Neural crest cell (in vitro differentiated cells): ENCODE data around the gene EXOC4. TPM values are rescaled to one million over a fixed set of nuclear protein-coding genes. Genes with fewer than 3 reads are reported as not detected.
A peak's percentile ranks its signal among the peaks of the same experiment; 100 is the strongest.

Experiments used
- DNase-seq: peaks from one replicate; pipeline ENCODE4 v3.0.0; 2021; ENCODE audit warnings: low read depth, mixed read lengths, low spot score
- H3K27ac Mint-ChIP-seq: one replicate; pipeline ENCODE4 v1.8.0; 2021; ENCODE audit warnings: mild to moderate bottlenecking, mixed read lengths; ENCODE audit not compliant: unreplicated experiment
- H3K27me3 Mint-ChIP-seq: 2 replicates; pipeline ENCODE4 v1.8.0; 2021; ENCODE audit warnings: low read depth, mild to moderate bottlenecking, mixed read lengths
- H3K36me3 Mint-ChIP-seq: 2 replicates; pipeline ENCODE4 v1.8.0; 2021; ENCODE audit warnings: low read depth, mild to moderate bottlenecking, mixed read lengths
- H3K4me1 Mint-ChIP-seq: 2 replicates; pipeline ENCODE4 v1.8.0; 2021; ENCODE audit warnings: mixed read lengths
- H3K4me3 Mint-ChIP-seq: one replicate; pipeline ENCODE4 v1.8.0; 2021; ENCODE audit warnings: mild to moderate bottlenecking, mixed read lengths
- H3K9me3 Mint-ChIP-seq: 2 replicates; pipeline ENCODE4 v1.8.0; 2021; ENCODE audit warnings: mixed read lengths
- CTCF ChIP-seq: fragments of 200-600 bp; sonication (generic); conservative IDR thresholded peaks from 2 replicates; pipeline ENCODE4 v1.5.0; 2021; ENCODE audit warnings: antibody characterized with exemption, mild to moderate bottlenecking
- total RNA-seq: library from RNA; stranded (reverse); gene quantifications from 2 replicates; pipeline ENCODE4 v1.2.1, GENCODE V29; 2021

The EXOC4 gene
- total RNA-seq, 1 donor from 2014 or later: 79.7 TPM

- no peak for DNase-seq
- Mint-ChIP-seq H3K36me3 (peaks cover 2% of the 10 kb centered on the region), H3K27me3 (no peaks in the 10 kb centered on the region), H3K4me3 (no peak overlapping the region), H3K27ac (no peak overlapping the region), H3K9me3 (no peaks in the 10 kb centered on the region), H3K4me1 (peaks cover 37% of the 10 kb centered on the region)
- TF ChIP-seq CTCF: no peak
These were observed 684.9 kb downstream of the EXOC4 start for GRCh38 chr7:133937786-133938185.

GRCh38 chr7:133940368-133940767 is 687.5 kb downstream of the EXOC4 start:
- peaks cover 2% of the 10 kb centered on the region for H3K36me3 Mint-ChIP-seq
- H3K27me3 Mint-ChIP-seq: no peaks in the 10 kb centered on the region
- peaks cover 18% of the 10 kb centered on the region for H3K4me1 Mint-ChIP-seq
- no peak overlapping the region for H3K27ac Mint-ChIP-seq
- no peak for TF ChIP-seq CTCF
- no peak for DNase-seq
- no peak overlapping the region for H3K4me3 Mint-ChIP-seq
- H3K9me3 Mint-ChIP-seq: no peaks in the 10 kb centered on the region

GRCh38 chr7:133941496-133941895 is 688.6 kb downstream of the EXOC4 start:
- no peaks in the 10 kb centered on the region for H3K27me3 Mint-ChIP-seq
- H3K36me3 Mint-ChIP-seq: peaks cover 5% of the 10 kb centered on the region
- H3K4me1 Mint-ChIP-seq: peaks cover 16% of the 10 kb centered on the region

GRCh38 chr7:133945497-133945896 is 692.6 kb downstream of the EXOC4 start:
- Mint-ChIP-seq H3K36me3 (peaks cover 6% of the 10 kb centered on the region), H3K4me3 (no peak overlapping the region), H3K27ac (no peak overlapping the region), H3K9me3 (peaks cover 3% of the 10 kb centered on the region), H3K27me3 (no peaks in the 10 kb centered on the region), H3K4me1 (peaks cover 18% of the 10 kb centered on the region)
- TF ChIP-seq CTCF: no peak
- DNase-seq: no peak

More at GRCh38 chr7:133941496-133941895, 688.6 kb downstream of the EXOC4 start:
- H3K4me3 Mint-ChIP-seq: no peak overlapping the region
- H3K9me3 Mint-ChIP-seq: no peaks in the 10 kb centered on the region
- peak overlapping the region; percentile 20 for H3K27ac Mint-ChIP-seq
- no peak for DNase-seq
- no peak for TF ChIP-seq CTCF

- Mint-ChIP-seq H3K36me3 (peaks cover 15% of the 10 kb centered on the region), H3K27ac (peak overlapping the region; percentile 23), H3K9me3 (peaks cover 3% of the 10 kb centered on the region), H3K4me1 (peaks cover 16% of the 10 kb centered on the region), H3K4me3 (no peak overlapping the region), H3K27me3 (no peaks in the 10 kb centered on the region)
- TF ChIP-seq CTCF: no peak
- DNase-seq: no peak
These were observed 694.8 kb downstream of the EXOC4 start for GRCh38 chr7:133947458-133948254.
